SU-DHL-6 (cell line): ENCODE measurements around the gene ZNF629.

Experiments used
- H2AFZ ChIP-seq: fragments of 200-600 bp; sonication (generic); 2 replicates; pipeline ENCODE4 v1.6.1; 2014; ENCODE audit warnings: low read depth, mild to moderate bottlenecking, moderate library complexity, mixed read lengths, antibody characterized with exemption, low read length; ENCODE audit not compliant: severe bottlenecking
- H3F3A ChIP-seq: fragments of 200-600 bp; shearing (Covaris generic); 2 replicates; pipeline ENCODE4 v1.6.0; 2016; ENCODE audit warnings: antibody characterized with exemption, mild to moderate bottlenecking; ENCODE audit not compliant: insufficient read depth
- H3K27ac ChIP-seq: fragments of 200-600 bp; sonication (generic); 2 replicates; pipeline ENCODE4 v1.5.1; 2016; ENCODE audit warnings: low read depth, mild to moderate bottlenecking, low read length, moderate library complexity, mixed read lengths
- H3K27me3 ChIP-seq: fragments of 200-600 bp; sonication (generic), shearing (Covaris generic); 2 replicates; pipeline ENCODE4 v1.6.0; 2014; ENCODE audit warnings: mild to moderate bottlenecking, low read length
- H3K36me3 ChIP-seq: fragments of 200-600 bp; sonication (generic); 2 replicates; pipeline ENCODE4 v1.6.1; 2014; ENCODE audit warnings: mild to moderate bottlenecking, low read length, mixed read lengths
- H3K4me2 ChIP-seq: fragments of 300-600, 200-600 bp; shearing (Covaris generic), sonication (generic); 2 replicates; pipeline ENCODE4 v1.6.0; 2014; ENCODE audit warnings: low read length, low read depth, mild to moderate bottlenecking; ENCODE audit not compliant: poor library complexity, severe bottlenecking
- H3K4me3 ChIP-seq: fragments of 200-600 bp; sonication (generic); 2 replicates; pipeline ENCODE4 v1.5.1; 2014; ENCODE audit warnings: antibody characterized with exemption, low read length, mild to moderate bottlenecking, mixed read lengths; ENCODE audit not compliant: insufficient read depth, poor library complexity, severe bottlenecking
- H3K79me2 ChIP-seq: fragments of 200-600 bp; sonication (generic); 2 replicates; pipeline ENCODE4 v1.6.1; 2014; ENCODE audit warnings: mild to moderate bottlenecking, low read length, moderate library complexity; ENCODE audit not compliant: insufficient read depth
- H3K9ac ChIP-seq: fragments of 200-600 bp; sonication (generic); 2 replicates; pipeline ENCODE4 v1.7.0; 2014; ENCODE audit warnings: mild to moderate bottlenecking, low read length
- H3K9me2 ChIP-seq: fragments of 200-600 bp; sonication (generic); replicated peaks from 2 replicates; pipeline ENCODE4 v1.6.1; 2014; ENCODE audit warnings: low read length; ENCODE audit not compliant: insufficient read depth
- H3K9me3 ChIP-seq: fragments of 200-600 bp; sonication (generic); 2 replicates; pipeline ENCODE4 v1.6.1; 2014; ENCODE audit warnings: low read length, mixed read lengths; ENCODE audit not compliant: insufficient read depth
- H4K20me1 ChIP-seq: fragments of 200-600 bp; sonication (generic); 2 replicates; pipeline ENCODE4 v1.6.1; 2014; ENCODE audit warnings: low read depth, mild to moderate bottlenecking, antibody characterized with exemption, low read length, moderate library complexity, mixed read lengths
- CTCF ChIP-seq: fragments of 200-600 bp; sonication (generic); IDR thresholded peaks from one replicate; pipeline ENCODE4 v1.5.1; 2017; ENCODE audit warnings: antibody characterized with exemption, mild to moderate bottlenecking, low read length, moderate library complexity; ENCODE audit not compliant: insufficient read depth, poor library complexity, severe bottlenecking
- EZH2phosphoT487 ChIP-seq: fragments of 200-600 bp; sonication (generic), shearing (Covaris generic); conservative IDR thresholded peaks from 2 replicates; pipeline ENCODE4 v1.6.1; 2018; ENCODE audit warnings: mild to moderate bottlenecking, antibody characterized with exemption, low read length, moderate library complexity, mixed read lengths

ZNF629 gene

DNA sequence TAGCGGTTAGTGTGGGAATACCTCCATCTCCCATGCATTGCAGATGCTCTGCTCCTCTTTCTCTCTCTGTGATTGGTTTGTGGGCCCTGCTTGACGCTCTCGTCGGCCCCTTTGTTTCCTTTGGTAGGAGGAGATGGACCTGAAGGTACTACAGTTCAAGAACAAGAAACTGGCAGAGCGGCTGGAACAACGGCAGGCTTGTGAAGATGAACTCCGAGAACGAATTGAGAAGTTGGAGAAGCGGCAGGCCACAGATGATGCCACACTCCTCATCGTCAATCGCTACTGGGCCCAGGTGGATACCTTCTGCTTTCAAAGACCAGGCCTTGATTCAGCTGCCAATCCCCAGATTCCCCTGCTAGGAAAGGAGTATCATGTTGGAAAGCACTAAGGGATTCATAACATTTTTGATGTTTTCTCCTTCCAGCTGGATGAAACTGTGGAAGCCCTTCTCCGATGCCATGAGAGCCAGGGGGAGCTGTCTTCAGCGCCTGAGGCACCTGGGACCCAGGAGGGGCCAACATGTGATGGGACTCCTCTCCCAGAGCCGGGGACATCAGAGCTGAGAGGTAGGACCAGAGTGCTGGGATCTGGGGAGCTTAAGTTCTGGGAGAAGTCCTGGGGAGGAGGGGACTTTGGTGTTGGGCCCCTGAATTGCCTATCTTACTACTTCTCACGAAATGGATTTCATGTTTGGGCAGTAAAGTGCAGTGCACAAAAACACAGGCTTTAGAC is 23.8 kb downstream of the ZNF629 start:
- no peak overlapping the region for H2AFZ ChIP-seq
- peaks cover 15% of the 10 kb centered on the region for H3K79me2 ChIP-seq
- H4K20me1 ChIP-seq = no peaks in the 10 kb centered on the region
- peaks cover 11% of the 10 kb centered on the region; the same call in 1 of the 2 replicates for H3F3A ChIP-seq
- no peak overlapping the region for H3K27ac ChIP-seq
- H3K9ac ChIP-seq = peak overlapping the region; percentile 80
- no peak for TF ChIP-seq EZH2phosphoT487
- no peak for TF ChIP-seq CTCF
- H3K27me3 ChIP-seq = no peaks in the 10 kb centered on the region
- H3K4me2 ChIP-seq = peak overlapping the region; percentile 69
- no peaks in the 10 kb centered on the region for H3K9me3 ChIP-seq
- H3K9me2 ChIP-seq = no peaks in the 10 kb centered on the region
- peak overlapping the region; percentile 89 for H3K4me3 ChIP-seq
- H3K36me3 ChIP-seq = 0 out of 2 replicates have a peak, but pooled peaks cover 3% of the 10 kb centered on the region

GRCh38 chr16:30761928-30762902 is 24.8 kb downstream of the ZNF629 start, which contains the start of the genes CFAP119 and RNF40:
CFAP119 (minus strand) TSS chr16:30762062; CDS start chr16:30761748, 314 bp downstream.
RNF40 (plus strand) TSS chr16:30762322; CDS start chr16:30762546, 224 bp downstream.
- peak within 1 kb of the TSS; percentile 69 for H3K4me2 ChIP-seq
- no peaks in the 10 kb centered on the region for H3K9me3 ChIP-seq
- H3K9ac ChIP-seq = peak within 1 kb of the TSS; percentile 80
- H3F3A ChIP-seq = peaks cover 11% of the 10 kb centered on the region; the same call in 1 of the 2 replicates
- no peaks in the 10 kb centered on the region for H3K27me3 ChIP-seq
- TF ChIP-seq CTCF (no peak), EZH2phosphoT487 (no peak)
- no peaks in the 10 kb centered on the region for H3K9me2 ChIP-seq
- H4K20me1 ChIP-seq = no peaks in the 10 kb centered on the region
- peak within 1 kb of the TSS; percentile 80 for H2AFZ ChIP-seq
- H3K27ac ChIP-seq = peak within 1 kb of the TSS; percentile 66
- peak within 1 kb of the TSS; percentile 89 for H3K4me3 ChIP-seq
- H3K36me3 ChIP-seq = 0 out of 2 replicates have a peak, but pooled peaks cover 3% of the 10 kb centered on the region
- H3K79me2 ChIP-seq = peaks cover 15% of the 10 kb centered on the region

- Histone ChIP-seq H2AFZ (peak overlapping the region; percentile 76), H3K9me3 (no peaks in the 10 kb centered on the region), H3K79me2 (peaks cover 15% of the 10 kb centered on the region), H3K4me3 (peak overlapping the region; percentile 89), H3K9me2 (no peaks in the 10 kb centered on the region), H3K36me3 (0 out of 2 replicates have a peak, but pooled peaks cover 3% of the 10 kb centered on the region), H4K20me1 (no peaks in the 10 kb centered on the region), H3F3A (peaks cover 11% of the 10 kb centered on the region; the same call in 1 of the 2 replicates), H3K27ac (peak overlapping the region; percentile 66), H3K27me3 (no peaks in the 10 kb centered on the region), H3K9ac (peak overlapping the region; percentile 80), H3K4me2 (peak overlapping the region; percentile 69)
- TF ChIP-seq EZH2phosphoT487 (no peak), CTCF (no peak)
Observed at GRCh38 chr16:30761427-30761927, 25.5 kb downstream of the ZNF629 start.
